Osteoblast (primary cell): ENCODE results near the gene FMN1. TPM values are rescaled to one million over a fixed set of nuclear protein-coding genes. Genes with fewer than 3 reads are reported as not detected.

Experiments
- DNase-seq: peaks from one replicate; pipeline ENCODE4 v3.0.0; 2011; ENCODE audit warnings: low spot score, mixed read lengths; ENCODE audit not compliant: insufficient read length; ENCODE audit errors: missing footprints
- H2AFZ ChIP-seq: 2 replicates; pipeline ENCODE4 v1.6.0; 2011; ENCODE audit warnings: mild to moderate bottlenecking, low read length
- H3K27ac ChIP-seq: 2 replicates; pipeline ENCODE4 v1.5.1; 2011; ENCODE audit warnings: mild to moderate bottlenecking, low read depth, low read length, moderate library complexity
- H3K27me3 ChIP-seq: 2 replicates; pipeline ENCODE4 v1.6.0; 2012; ENCODE audit warnings: mild to moderate bottlenecking, control low read depth, inconsistent platforms, low read length, moderate library complexity; ENCODE audit not compliant: insufficient read depth
- H3K36me3 ChIP-seq: 2 replicates; pipeline ENCODE4 v1.5.1; 2011; ENCODE audit warnings: mild to moderate bottlenecking, low read length, control low read depth, moderate library complexity; ENCODE audit not compliant: insufficient read depth
- H3K4me1 ChIP-seq: 2 replicates; pipeline ENCODE4 v1.5.1; 2011; ENCODE audit warnings: mild to moderate bottlenecking, low read length, control low read depth, moderate library complexity; ENCODE audit not compliant: insufficient read depth
- H3K4me2 ChIP-seq: 2 replicates; pipeline ENCODE4 v1.6.0; 2011; ENCODE audit warnings: mild to moderate bottlenecking, low read length; ENCODE audit not compliant: insufficient read depth
- H3K4me3 ChIP-seq: fragments of 200-600 bp; sonication (generic); 3 replicates; pipeline ENCODE4 v1.5.1; 2012; ENCODE audit warnings: mild to moderate bottlenecking, low read length, inconsistent platforms; ENCODE audit not compliant: insufficient read depth
- H3K79me2 ChIP-seq: 2 replicates; pipeline ENCODE4 v1.6.0; 2012; ENCODE audit warnings: mild to moderate bottlenecking, low read length, control low read depth, inconsistent platforms; ENCODE audit not compliant: insufficient read depth
- H3K9me3 ChIP-seq: 2 replicates; pipeline ENCODE4 v1.5.1; 2011; ENCODE audit warnings: low read depth, low read length, control low read depth
- H4K20me1 ChIP-seq: 2 replicates; pipeline ENCODE4 v1.6.0; 2012; ENCODE audit warnings: mild to moderate bottlenecking, low read length, control low read depth; ENCODE audit not compliant: insufficient read depth
- total RNA-seq: library from RNA; depleted of rRNA; stranded (reverse); fragments of >200 nt; gene quantifications from 2 replicates; pipeline ENCODE4 v1.2.3, GENCODE V29; 2012
- TF ChIP-seq, protein P1 (sequence below): IDR thresholded peaks from 2 replicates; pipeline ENCODE4 v1.5.1; 2011; ENCODE audit warnings: mild to moderate bottlenecking, low read depth, low read length, moderate library complexity; ENCODE audit errors: extremely low read depth

The FMN1 gene
- total RNA-seq, 1 donor = 9.0 TPM

DNA sequence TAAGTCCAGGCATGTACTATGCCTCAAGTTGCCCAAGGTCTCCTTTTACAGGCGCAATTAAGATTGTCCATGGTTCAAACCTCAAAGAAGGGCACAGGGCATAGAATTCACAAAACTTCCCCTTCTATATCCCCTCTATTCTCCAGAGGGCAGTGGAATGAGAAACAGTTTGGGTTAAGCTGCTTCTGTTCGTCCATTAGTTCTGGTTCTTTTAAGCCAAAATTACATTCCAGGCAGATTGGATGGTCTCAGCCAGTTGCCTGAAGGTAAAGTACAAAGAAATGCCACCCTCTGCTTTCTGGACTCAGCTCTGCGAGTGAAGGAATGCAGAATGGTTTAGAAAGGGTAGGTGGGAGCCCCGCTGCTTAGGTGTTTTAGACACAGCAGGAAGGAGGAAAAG lies 276.0 kb downstream of the FMN1 start:
- H3K27ac ChIP-seq = peak overlapping the region; percentile 97
- no peaks in the 10 kb centered on the region for H4K20me1 ChIP-seq
- peaks cover 32% of the 10 kb centered on the region for H3K4me1 ChIP-seq
- H3K27me3 ChIP-seq = no peaks in the 10 kb centered on the region
- DNase-seq = no peak
- TF ChIP-seq, protein P1, sequence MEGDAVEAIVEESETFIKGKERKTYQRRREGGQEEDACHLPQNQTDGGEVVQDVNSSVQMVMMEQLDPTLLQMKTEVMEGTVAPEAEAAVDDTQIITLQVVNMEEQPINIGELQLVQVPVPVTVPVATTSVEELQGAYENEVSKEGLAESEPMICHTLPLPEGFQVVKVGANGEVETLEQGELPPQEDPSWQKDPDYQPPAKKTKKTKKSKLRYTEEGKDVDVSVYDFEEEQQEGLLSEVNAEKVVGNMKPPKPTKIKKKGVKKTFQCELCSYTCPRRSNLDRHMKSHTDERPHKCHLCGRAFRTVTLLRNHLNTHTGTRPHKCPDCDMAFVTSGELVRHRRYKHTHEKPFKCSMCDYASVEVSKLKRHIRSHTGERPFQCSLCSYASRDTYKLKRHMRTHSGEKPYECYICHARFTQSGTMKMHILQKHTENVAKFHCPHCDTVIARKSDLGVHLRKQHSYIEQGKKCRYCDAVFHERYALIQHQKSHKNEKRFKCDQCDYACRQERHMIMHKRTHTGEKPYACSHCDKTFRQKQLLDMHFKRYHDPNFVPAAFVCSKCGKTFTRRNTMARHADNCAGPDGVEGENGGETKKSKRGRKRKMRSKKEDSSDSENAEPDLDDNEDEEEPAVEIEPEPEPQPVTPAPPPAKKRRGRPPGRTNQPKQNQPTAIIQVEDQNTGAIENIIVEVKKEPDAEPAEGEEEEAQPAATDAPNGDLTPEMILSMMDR = no peak
- no peak overlapping the region for H3K4me2 ChIP-seq
- no peak overlapping the region for H2AFZ ChIP-seq
- H3K9me3 ChIP-seq = no peaks in the 10 kb centered on the region
- peaks cover 2% of the 10 kb centered on the region for H3K79me2 ChIP-seq
- no peaks in the 10 kb centered on the region for H3K36me3 ChIP-seq
- no peak overlapping the region for H3K4me3 ChIP-seq

DNA sequence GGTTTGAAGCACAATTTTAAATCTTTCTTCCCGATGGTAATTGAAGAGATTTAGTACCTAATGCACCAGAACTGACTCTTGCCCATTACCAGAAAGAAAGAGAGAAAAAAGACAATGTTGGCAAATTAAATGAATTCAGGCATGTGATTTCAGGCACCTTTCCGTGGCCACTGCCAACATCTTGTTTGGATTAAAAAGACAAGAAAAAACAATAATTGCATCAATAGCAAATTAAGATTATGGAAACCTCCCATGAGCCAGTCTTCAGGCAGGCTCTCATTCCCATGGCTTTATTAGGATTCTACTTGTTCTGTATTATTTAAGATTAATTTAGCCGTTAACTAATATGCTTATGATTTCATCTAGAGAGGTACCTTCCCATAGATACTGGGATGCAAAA lies 283.7 kb downstream of the FMN1 start:
- no peak overlapping the region for H2AFZ ChIP-seq
- peaks cover 16% of the 10 kb centered on the region for H3K4me1 ChIP-seq
- no peak overlapping the region for H3K27ac ChIP-seq
- DNase-seq = no peak
- H3K9me3 ChIP-seq = no peaks in the 10 kb centered on the region
- H3K4me2 ChIP-seq = no peak overlapping the region
- TF ChIP-seq, protein P1 = no peak
- H4K20me1 ChIP-seq = no peaks in the 10 kb centered on the region
- H3K27me3 ChIP-seq = no peaks in the 10 kb centered on the region
- H3K4me3 ChIP-seq = no peak overlapping the region
- no peaks in the 10 kb centered on the region for H3K79me2 ChIP-seq
- peaks cover 5% of the 10 kb centered on the region for H3K36me3 ChIP-seq

DNA sequence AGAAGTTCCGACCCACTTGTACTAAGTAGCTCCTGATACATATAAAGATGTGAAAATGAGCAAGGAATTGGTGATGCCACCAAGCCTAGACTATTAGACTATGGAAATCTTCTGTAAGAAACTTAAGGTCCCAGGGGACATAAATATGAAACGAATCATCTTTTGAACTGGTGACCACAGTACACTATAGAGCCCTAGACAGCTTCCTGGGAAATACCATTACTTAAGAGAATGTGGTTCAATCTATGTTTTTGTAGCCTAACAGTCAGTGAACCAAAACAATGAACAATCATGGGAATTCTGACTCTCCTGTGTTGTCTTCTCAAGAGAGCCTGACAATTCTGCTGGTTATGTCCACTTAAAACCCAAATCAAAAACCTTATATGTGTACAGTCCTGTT lies 285.1 kb downstream of the FMN1 start:
- Histone ChIP-seq H3K27me3 (no peaks in the 10 kb centered on the region), H3K4me3 (no peak overlapping the region), H2AFZ (no peak overlapping the region), H4K20me1 (no peaks in the 10 kb centered on the region), H3K4me1 (peaks cover 19% of the 10 kb centered on the region), H3K79me2 (no peaks in the 10 kb centered on the region), H3K36me3 (peaks cover 5% of the 10 kb centered on the region), H3K4me2 (peak overlapping the region; percentile 7), H3K27ac (peak overlapping the region; percentile 75), H3K9me3 (no peaks in the 10 kb centered on the region)
- TF ChIP-seq, protein P1 = no peak
- DNase-seq = peak; percentile 8

DNA sequence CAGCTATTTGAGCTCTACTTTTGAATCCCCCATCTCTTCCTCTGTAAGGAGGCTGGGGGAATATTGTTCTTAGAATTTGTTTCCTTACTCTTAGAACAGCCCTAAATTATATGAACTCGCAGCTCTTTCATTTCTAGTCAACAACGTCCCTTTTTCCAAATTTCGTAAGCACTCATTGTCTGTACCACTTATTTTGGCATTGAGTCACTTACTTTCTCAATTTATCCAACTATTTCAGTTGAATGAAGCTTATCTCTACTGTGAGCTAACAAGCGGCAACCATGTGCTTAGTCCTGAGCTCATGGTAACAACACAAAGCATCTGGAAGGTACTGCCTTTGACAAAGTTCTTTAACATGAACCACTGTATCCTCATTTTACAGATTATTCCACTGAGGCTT lies 285.6 kb downstream of the FMN1 start:
- H3K4me1 ChIP-seq = peaks cover 19% of the 10 kb centered on the region
- peaks cover 5% of the 10 kb centered on the region for H3K36me3 ChIP-seq
- no peaks in the 10 kb centered on the region for H3K9me3 ChIP-seq
- no peak overlapping the region for H3K4me3 ChIP-seq
- peak overlapping the region; percentile 75 for H3K27ac ChIP-seq
- no peaks in the 10 kb centered on the region for H3K27me3 ChIP-seq
- no peak for DNase-seq
- no peaks in the 10 kb centered on the region for H4K20me1 ChIP-seq
- peak overlapping the region; percentile 7 for H3K4me2 ChIP-seq
- TF ChIP-seq, protein P1 = no peak
- H3K79me2 ChIP-seq = no peaks in the 10 kb centered on the region
- H2AFZ ChIP-seq = no peak overlapping the region
